Keratinocyte (primary cell): Measurements from ENCODE around the gene SAMD13. TPM values are rescaled to one million over a fixed set of nuclear protein-coding genes. Genes with fewer than 3 reads are reported as not detected.
A peak's percentile ranks its signal among the peaks of the same experiment; 100 is the strongest.

Experiments used
- DNase-seq: peaks from one replicate; pipeline ENCODE4 v3.0.0-alpha.2; 2011; ENCODE audit warnings: low read depth, missing footprints, low spot score
- FAIRE-seq: peaks from 2 replicates; lab custom pipeline; 2011; peaks lifted over from hg19 to GRCh38; lab: Jason Lieb, UNC
- H2AFZ ChIP-seq: 2 replicates; pipeline ENCODE4 v1.6.0; 2012; ENCODE audit warnings: low read length, control low read depth, inconsistent platforms; ENCODE audit not compliant: control insufficient read depth
- H3K27ac ChIP-seq: 2 replicates; pipeline ENCODE4 v1.5.1; 2011; ENCODE audit warnings: low read length; ENCODE audit not compliant: control insufficient read depth, insufficient read depth
- H3K27me3 ChIP-seq: 3 replicates; pipeline ENCODE4 v1.6.0; 2011; ENCODE audit warnings: low read length; ENCODE audit not compliant: control insufficient read depth, insufficient read depth; ENCODE audit errors: extremely low read depth
- H3K36me3 ChIP-seq, 2 experiments: 2 replicates in 1 of 2; 3 replicates in 1 of 2; pipeline ENCODE4 v1.5.1; 2011; ENCODE audit warnings: low read length in 2 of 2, mild to moderate bottlenecking in 1 of 2; ENCODE audit not compliant: control insufficient read depth in 2 of 2, insufficient read depth in 2 of 2; ENCODE audit errors: extremely low read depth in 1 of 2
- H3K4me1 ChIP-seq: 3 replicates; pipeline ENCODE4 v1.5.1; 2011; ENCODE audit warnings: low read length; ENCODE audit not compliant: control insufficient read depth, insufficient read depth; ENCODE audit errors: extremely low read depth
- H3K4me2 ChIP-seq: 3 replicates; pipeline ENCODE4 v1.6.0; 2011; ENCODE audit warnings: low read depth, low read length; ENCODE audit not compliant: control insufficient read depth, insufficient read depth; ENCODE audit errors: extremely low read depth
- H3K4me3 ChIP-seq, 3 experiments: fragments of 200-600 bp in 1 of 3; sonication (generic) in 1 of 3; 2 replicates in 2 of 3; 3 replicates in 1 of 3; pipeline ENCODE4 v1.5.1; 2011 to 2016; ENCODE audit warnings: low read length in 3 of 3, mild to moderate bottlenecking in 3 of 3, control low read depth in 2 of 3, inconsistent platforms in 1 of 3, low read depth in 1 of 3, mixed read lengths in 1 of 3, mixed run types in 1 of 3, moderate library complexity in 1 of 3; ENCODE audit not compliant: control insufficient read depth in 2 of 3, insufficient read depth in 2 of 3; ENCODE audit errors: extremely low read depth in 1 of 3
- H3K79me2 ChIP-seq: 2 replicates; pipeline ENCODE4 v1.6.0; 2012; ENCODE audit warnings: low read length; ENCODE audit not compliant: control insufficient read depth, insufficient read depth
- H3K9ac ChIP-seq: 3 replicates; pipeline ENCODE4 v1.6.0; 2011; ENCODE audit warnings: low read length; ENCODE audit not compliant: control insufficient read depth, insufficient read depth; ENCODE audit errors: extremely low read depth
- H3K9me1 ChIP-seq: 3 replicates; pipeline ENCODE4 v1.6.0; 2011; ENCODE audit warnings: low read length; ENCODE audit not compliant: control insufficient read depth, insufficient read depth; ENCODE audit errors: extremely low read depth
- H3K9me3 ChIP-seq: 2 replicates; pipeline ENCODE4 v1.5.1; 2012; ENCODE audit warnings: low read depth, low read length; ENCODE audit not compliant: control insufficient read depth
- H4K20me1 ChIP-seq: 3 replicates; pipeline ENCODE4 v1.6.0; 2011; ENCODE audit warnings: low read length; ENCODE audit not compliant: control insufficient read depth, insufficient read depth; ENCODE audit errors: extremely low read depth
- CTCF ChIP-seq, 3 experiments: IDR thresholded peaks in 1 of 3; conservative IDR thresholded peaks in 1 of 3; optimal IDR thresholded peaks in 1 of 3; 2 replicates in 2 of 3; 3 replicates in 1 of 3; pipeline versions ENCODE3 to v1.5.1; 2011; ENCODE audit warnings: low read length in 3 of 3, mild to moderate bottlenecking in 3 of 3, moderate library complexity in 2 of 3, control low read depth in 1 of 3, inconsistent platforms in 1 of 3; ENCODE audit not compliant: insufficient read depth in 2 of 3; ENCODE audit errors: extremely low read depth in 1 of 3
- EZH2 ChIP-seq: IDR thresholded peaks from one replicate; pipeline ENCODE4 v1.6.1; 2012; ENCODE audit warnings: inconsistent platforms, mild to moderate bottlenecking, low read length, moderate library complexity
- dilution Hi-C: fragments of 300-500 bp; cut with MboI; formaldehyde crosslinking; loops from one replicate; pipeline ENCODE4 v1.7.0; 2020; ENCODE audit warnings: low sequenced_read_pairs; ENCODE audit not compliant: extremely low pct_ligation_motif_present
- polyA plus RNA-seq, 5 experiments: library from polyadenylated mRNA; depleted of rRNA in 3 of 5; stranded (reverse) in 3 of 5; stranded (forward) in 1 of 5; unstranded in 1 of 5; fragments of >200 nt; gene quantifications; 1 replicate in 1 of 5; 2 replicates in 3 of 5; 3 replicates in 1 of 5; pipeline versions ENCODE4 v1.2.1 to v1.2.3, GENCODE V29; 2011 to 2012; ENCODE audit warnings: missing spikeins in 2 of 5, low read depth in 1 of 5, low replicate concordance in 1 of 5

The SAMD13 gene
- polyA plus RNA-seq, 1 donor (not counting 4 experiments of a cell fraction or from before 2014, with no cell fraction given): 0.75 TPM

DNA sequence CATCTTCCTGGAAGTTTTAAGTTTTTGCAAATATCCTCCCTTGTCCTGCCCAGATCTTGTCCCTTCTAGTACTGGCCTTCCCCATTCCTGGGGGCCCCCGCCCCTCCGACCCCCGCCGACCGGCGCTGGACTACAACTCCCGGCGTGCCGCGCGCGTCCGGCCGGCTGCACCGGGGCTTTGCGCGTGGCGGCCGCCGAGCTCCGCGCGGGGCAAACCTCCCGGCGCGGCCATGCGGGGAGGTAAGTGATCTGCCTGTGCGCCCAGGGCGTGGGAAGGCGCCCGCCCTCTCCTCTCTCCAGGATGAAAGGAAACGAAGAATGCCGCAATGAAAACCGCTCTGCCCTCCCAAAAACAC is 3.2 kb upstream of the SAMD13 start:
- peak overlapping the region; percentile 74 to 91 (median 90) for H3K4me3 ChIP-seq
- H3K79me2 ChIP-seq: no peaks in the 10 kb centered on the region
- peak overlapping the region; percentile 86 for H3K4me2 ChIP-seq
- H3K4me1 ChIP-seq: peaks cover 17% of the 10 kb centered on the region
- FAIRE-seq (no peak), DNase-seq (no peak)
- H3K27me3 ChIP-seq: no peaks in the 10 kb centered on the region
- peaks cover 2% of the 10 kb centered on the region for H3K9me1 ChIP-seq
- peak overlapping the region; percentile 98 for H2AFZ ChIP-seq
- TF ChIP-seq CTCF (optimal IDR thresholded peaks at IDR 0.05 in 1 of 3, IDR thresholded peaks at IDR 0.05 in 1 of 3, conservative IDR thresholded peaks at IDR 0.05 in 1 of 3; ENCODE audit: extremely low read depth in 1 of 3, insufficient read depth in 2 of 3, low read length in 3 of 3) (no peak), EZH2 (no peak)
- dilution Hi-C loops: no loop called here
- H4K20me1 ChIP-seq: no peaks in the 10 kb centered on the region
- peak overlapping the region; percentile 77 for H3K9ac ChIP-seq
- no peaks in the 10 kb centered on the region for H3K36me3 ChIP-seq
- peak overlapping the region; percentile 45 for H3K27ac ChIP-seq
- H3K9me3 ChIP-seq: no peaks in the 10 kb centered on the region

DNA sequence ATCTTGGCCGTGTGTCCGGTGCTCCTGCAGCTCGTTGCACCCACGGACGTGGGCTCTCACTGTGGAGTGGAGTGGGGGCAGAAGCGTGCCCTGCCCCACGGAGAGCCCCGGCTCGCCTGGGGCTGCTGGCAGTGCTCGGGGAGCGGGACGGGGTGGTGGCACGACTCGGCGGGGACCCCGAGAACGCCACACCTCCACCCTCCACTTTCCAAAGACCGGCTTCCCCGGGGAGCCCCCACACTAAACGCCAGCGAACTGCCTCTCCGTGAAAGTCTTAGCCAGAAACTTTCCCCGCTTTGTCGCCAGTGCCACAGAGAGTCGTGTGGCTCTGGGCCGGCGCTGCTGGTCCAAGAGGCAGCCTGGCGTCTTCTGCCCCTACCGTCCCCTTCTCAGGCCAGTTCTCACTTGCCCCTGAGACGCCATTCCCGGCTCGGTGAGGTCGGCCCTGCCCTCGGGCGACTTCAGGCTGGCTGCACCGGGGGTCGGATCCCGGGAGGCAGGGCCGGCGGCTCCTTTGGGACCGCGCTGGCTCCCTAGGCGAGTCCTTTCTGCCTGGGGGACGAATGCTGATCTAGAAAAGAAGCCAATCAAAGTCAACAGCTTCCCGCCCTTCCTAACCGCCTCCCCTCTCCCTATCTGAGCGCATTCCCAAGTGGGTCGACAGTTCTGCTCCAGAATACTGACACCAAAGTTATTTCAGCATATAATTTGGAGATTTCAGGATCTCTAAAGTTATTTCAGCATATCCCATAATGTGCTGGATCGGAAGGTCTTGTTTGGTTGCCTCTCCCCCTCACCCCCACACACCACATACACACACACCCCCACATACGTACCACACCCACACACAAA is 2.6 kb upstream of the SAMD13 start:
- DNase-seq: no peak
- FAIRE-seq: no peak

More for the DNA sequence above, 2.6 kb upstream of the SAMD13 start:
- H3K9ac ChIP-seq: peak overlapping the region; percentile 77
- TF ChIP-seq CTCF (optimal IDR thresholded peaks at IDR 0.05 in 1 of 3, IDR thresholded peaks at IDR 0.05 in 1 of 3, conservative IDR thresholded peaks at IDR 0.05 in 1 of 3; ENCODE audit: extremely low read depth in 1 of 3, insufficient read depth in 2 of 3, low read length in 3 of 3) (peak in 1 of 3 experiments; percentile 1), EZH2 (no peak)
- H3K36me3 ChIP-seq: no peaks in the 10 kb centered on the region
- H3K4me1 ChIP-seq: peaks cover 17% of the 10 kb centered on the region
- H2AFZ ChIP-seq: peak overlapping the region; percentile 98
- H3K9me3 ChIP-seq: no peaks in the 10 kb centered on the region
- H3K27me3 ChIP-seq: no peaks in the 10 kb centered on the region
- no peaks in the 10 kb centered on the region for H4K20me1 ChIP-seq
- dilution Hi-C loops: no loop called here
- H3K4me3 ChIP-seq: peak overlapping the region; percentile 74 to 91 (median 90)
- peaks cover 2% of the 10 kb centered on the region for H3K9me1 ChIP-seq
- peak overlapping the region; percentile 45 for H3K27ac ChIP-seq
- H3K4me2 ChIP-seq: peak overlapping the region; percentile 86
- H3K79me2 ChIP-seq: no peaks in the 10 kb centered on the region
